ENCODE measurements around the gene SFXN5. TPM values are rescaled to one million over a fixed set of nuclear protein-coding genes. Genes with fewer than 3 reads are reported as not detected.
"Not testable (repeated sequence)": the region's sequence is repeated elsewhere in the genome, so short reads cannot be mapped to it uniquely, and the experiment has no call there.

The SFXN5 gene
- total RNA-seq, 1 donor from 2014 or later = 8.1 TPM

DNA sequence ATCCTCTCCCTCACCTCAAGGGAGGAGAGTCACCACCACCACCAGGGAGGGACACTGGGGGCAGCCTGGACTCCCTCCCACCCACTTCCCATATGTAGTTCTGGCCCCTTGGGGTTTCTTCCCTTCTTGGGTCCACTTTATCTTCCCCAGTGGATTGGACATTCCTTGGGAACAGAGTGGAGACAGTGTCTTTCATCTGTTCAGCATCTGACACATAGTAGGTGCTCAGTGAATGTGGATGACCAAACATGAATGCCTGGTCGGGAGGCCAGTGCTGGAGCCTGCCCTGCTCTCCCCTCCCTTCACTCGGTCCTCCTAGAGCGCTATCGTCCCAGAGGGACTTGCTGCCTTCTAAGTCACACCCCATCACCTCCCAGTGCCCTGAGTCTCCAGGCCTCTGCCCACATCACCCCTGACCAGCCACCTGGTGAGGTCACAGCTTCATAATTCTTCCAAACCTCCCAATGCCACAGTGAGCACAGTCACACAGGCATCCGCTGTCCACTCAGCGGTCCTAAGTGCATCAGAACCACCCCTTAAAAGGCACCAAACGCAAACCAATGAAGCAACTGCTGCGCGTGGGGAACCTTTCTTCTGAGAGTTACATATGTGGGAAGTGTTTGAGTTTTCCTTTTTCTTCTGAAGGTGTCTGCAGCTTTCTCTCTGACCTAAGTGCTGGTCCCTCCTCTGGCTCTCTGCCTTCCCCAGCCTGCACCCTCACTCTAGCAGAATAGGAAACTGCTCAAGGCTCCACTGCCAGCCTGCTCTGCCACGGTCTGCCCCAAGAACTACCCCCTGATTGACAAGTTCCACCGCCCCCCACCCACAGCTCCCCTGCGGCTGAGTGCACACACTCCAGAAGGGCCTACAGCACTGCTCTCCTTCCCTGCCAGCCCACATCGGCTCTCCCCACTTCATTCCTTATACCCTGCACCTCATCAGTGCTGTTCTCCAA is 7.2 kb upstream of the SFXN5 start:
- DNase-seq (ENCODE audit: low read depth in 2 of 2) = no peak

DNA sequence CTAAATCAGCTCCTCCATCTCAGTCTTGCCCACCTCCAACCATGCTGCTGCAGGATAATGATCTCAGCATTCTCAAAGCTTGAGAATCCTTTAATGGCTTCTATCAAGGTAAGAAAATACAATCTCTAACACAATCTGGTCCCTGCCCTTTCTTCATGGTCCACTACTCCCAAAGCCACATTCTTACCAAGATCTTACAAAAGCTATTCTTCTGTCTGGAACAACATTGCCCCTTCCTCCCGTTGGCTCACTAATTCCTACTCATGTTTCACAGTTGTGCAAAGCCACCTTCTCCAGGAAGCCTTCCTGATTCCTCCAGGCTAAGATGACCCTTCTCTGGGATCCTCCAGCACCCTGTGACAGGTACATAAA is 5.9 kb upstream of the SFXN5 start:
- no peak for DNase-seq (ENCODE audit: low read depth in 2 of 2)

DNA sequence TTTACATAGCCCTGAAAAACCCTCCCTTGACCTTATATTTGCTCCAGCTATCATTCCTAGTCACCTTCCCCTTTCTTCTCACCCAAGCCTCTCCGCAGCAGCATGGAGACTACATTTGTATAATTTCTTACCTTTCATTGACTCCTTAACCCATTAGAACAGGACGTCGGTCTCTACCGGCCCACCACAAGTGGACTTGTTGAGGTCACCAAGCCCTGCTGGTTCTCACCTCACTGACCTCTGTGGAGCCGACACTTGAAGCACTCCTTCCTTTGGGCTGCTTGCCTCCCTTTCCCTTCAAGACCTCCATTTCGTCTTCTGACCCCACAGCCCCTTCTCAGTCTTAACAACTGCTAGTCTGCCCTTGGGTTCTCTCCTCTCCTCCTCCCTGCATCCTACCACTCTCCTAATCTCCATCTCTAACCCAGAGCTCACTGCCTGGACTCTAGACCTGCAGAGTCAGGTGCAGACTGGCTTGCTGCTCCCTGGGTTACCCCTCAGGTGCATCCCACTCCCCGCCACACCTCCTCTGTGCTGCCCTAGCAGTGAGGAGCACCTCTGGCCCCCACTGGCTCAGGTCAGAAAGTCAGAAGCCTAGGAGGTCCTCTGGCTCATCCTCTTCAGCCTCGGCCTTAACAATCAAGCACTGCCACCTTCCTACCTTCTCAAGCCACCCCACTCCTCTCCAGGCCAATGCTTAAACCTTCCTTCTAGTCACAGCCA is 5.3 kb upstream of the SFXN5 start:
- DNase-seq (ENCODE audit: low read depth in 2 of 2) = no peak

DNA sequence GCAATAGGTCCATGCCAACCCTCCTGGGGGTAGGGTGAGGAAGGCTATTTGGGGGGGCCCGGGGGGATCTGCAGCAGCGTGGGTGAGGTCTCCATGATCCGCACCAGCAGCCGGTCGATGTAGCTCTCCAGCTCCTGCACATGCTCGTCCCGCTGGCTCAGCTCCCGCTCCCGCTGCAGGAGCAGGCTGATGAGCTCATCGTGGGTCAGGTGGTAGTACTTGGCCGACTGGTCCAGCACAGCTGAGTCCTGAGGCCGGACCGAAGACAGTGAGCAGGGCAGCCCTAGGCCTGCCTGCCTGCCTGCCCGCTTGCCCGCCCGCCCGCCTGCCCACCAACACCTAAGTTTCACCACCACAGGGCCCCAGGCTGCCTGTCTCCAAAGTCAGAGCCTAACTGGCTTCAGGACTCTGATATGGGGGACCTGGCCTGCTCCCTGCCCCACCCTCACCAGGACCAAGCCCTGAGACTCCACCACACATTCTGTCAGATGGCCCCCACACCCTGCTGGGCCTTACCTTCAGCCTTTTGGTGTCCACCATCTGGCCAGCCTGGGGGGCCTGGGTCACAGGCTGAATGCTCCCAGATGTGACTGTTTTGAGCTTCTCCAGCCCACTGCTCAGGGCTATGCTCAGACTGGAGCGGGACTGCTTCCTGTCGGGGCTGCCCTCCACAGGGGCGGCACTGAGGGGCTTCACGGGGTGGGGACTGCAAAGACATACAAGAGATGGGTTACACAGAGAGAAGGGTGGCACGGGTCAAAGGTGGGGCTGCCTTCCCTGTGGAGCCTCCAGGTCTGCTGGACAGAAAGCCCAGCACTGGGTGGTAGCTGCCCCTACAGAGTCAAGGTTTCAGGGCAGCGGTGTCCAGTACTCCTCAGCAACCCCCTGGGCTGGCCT is 4.2 kb upstream of the SFXN5 start:
- DNase-seq (ENCODE audit: low read depth in 2 of 2) = no peak

DNA sequence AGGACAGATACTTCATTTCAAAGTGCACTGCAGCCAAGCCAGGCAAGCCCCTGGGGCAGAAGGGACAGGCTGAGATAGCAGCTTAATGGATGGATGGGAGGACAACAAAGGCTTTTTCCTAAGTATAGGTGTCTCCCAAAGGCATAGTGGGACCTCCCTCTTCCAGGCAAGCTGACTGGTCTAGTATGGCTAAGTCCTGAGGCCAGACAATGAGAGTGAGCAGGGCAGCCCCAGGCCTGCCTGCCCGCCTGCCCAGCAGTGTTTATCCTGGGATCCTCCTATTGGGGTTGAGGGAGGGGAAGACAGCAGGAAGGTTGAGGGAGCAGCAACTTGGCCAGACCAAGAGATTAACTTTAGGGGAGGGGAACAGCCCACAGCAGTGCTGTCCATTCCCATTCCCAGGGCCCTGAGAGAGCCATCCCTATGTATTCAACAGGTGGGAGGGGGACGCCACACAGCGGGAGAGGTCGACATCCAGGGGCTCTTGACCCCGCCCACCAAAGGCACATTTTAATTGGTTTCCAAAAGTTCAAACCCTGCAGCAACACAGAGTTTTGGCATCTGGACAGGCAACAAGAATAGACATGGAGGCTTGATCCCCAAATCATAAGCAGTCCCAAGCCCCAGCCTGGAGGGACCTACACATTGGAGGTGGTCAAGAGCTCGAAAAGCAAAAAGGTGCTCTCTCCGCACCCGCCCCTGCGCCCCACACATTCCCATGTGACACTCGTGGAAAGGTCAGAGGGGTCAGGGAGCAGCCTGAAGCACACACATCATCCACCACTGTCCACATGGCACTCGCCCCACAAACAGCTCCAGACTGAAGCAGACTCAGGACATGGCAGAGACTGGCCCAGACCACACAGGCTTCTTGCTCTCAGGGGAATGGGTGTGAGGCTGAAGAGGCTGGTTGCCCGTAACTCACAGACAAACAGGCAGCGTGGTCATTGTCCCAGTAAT is 2.9 kb upstream of the SFXN5 start:
- DNase-seq (ENCODE audit: low read depth in 2 of 2) = no peak

DNA sequence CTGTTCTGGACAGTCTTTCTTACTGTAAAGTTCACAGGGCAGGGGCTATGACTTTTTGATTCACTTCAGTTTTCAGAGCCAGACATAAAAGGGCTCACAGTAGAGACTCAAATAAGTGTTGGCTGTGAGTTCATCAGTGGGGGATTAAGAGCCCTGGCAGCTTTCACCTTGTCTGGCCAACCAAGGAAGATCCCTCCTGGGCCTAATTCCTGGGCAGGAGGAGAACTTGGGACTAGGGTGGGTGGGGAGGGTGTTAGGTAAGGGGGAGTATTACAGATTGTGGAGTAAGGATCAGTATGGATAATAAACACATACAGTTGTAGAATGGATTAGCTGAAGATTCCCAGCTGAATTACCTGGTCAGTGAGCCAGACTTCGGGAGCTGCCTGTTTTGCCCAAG is 904 bp upstream of the SFXN5 start:
- DNase-seq (ENCODE audit: low read depth in 2 of 2) = no peak

DNA sequence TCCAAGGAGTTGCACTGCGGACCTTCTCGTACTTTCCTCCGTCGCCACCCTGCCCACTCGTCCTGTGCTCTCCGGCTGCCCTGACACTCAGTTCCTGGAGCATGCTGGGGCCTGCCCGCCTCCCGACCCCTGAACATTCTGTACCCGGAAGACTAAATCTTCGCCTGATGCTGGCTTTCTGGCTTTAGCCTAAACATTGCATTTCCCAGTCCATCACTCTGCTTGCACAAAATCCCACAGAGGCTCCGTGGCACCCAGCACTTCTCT is 550 bp upstream of the SFXN5 start:
- DNase-seq (ENCODE audit: low read depth in 2 of 2) = peak in 1 of 2 donors; percentile 32

DNA sequence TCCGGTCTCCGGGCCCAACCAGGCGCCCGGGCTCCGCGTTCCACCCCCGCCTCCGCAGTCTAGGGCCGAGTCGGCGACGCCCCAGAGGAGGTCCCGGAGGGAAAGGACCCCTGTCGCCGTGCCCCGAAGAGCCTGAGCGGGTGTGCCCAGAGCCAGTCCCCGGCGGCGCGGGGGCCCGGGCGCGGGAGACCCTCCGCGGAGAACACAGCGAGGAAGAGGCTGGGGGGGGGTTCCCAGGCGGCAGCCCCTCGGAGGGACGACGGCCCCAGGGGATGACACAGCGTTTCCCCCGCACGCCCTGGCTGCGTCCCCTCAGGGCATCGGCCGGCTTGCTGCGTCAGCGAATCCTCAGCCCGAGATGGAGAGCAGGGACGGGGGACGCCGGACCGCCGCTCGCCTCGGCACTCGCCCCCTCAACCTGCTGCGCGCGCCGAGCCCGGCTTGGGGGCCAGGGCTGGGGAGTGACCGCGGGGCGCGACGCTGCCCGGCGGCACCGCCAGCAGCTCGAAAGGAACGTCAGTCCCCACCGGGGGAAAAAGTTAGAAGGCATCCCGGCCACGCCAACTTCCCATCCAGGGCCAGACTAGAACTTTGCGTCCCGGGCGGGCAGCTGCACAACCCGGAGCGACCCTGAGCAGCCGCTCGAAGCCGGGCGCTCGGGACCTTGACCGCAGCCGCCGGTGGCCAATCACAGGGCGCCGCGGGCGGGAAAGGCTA is 711 bp downstream of the SFXN5 start:
- DNase-seq (ENCODE audit: low read depth in 2 of 2) = peak in 1 of 2 donors; percentile 54

DNA sequence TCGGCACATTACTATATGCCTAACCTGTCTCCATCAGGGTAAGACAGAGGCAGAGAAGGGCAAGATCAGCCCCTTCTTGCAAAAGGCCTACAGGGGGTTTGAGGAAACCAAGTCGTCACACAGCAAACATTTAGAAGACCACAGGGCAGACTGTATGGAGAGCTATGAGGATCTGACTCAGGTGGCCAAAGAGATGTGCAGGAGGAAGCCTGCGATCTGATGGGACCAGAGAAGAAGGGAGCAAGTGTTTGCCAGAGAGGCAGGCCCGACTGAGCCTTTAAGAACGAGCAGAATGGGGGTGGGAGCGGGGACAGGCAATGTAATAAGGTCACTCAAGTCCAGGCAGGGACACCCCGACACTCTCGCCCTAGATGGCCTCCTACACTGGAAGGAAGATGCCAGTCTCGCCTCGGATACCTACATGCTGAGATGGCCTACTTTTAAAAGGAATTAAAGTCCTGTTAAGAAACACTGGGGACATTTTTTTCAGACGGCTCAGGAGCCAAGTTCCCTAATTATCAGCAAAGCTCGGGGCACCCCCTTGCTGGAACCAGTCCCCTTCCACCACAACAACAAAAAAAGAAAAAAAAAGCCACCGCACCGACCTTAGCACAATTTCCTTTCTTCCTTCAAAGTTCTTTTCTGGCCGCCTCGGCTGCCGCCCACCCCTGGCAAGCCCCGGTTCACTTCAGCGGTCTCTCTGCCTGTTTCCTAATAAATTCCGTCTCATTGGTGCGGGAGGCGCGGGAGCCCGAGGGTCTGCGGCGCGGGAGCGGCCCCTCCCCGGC is 1.5 kb downstream of the SFXN5 start:
- DNase-seq (ENCODE audit: low read depth in 2 of 2) = peak in 1 of 2 donors; percentile 44

DNA sequence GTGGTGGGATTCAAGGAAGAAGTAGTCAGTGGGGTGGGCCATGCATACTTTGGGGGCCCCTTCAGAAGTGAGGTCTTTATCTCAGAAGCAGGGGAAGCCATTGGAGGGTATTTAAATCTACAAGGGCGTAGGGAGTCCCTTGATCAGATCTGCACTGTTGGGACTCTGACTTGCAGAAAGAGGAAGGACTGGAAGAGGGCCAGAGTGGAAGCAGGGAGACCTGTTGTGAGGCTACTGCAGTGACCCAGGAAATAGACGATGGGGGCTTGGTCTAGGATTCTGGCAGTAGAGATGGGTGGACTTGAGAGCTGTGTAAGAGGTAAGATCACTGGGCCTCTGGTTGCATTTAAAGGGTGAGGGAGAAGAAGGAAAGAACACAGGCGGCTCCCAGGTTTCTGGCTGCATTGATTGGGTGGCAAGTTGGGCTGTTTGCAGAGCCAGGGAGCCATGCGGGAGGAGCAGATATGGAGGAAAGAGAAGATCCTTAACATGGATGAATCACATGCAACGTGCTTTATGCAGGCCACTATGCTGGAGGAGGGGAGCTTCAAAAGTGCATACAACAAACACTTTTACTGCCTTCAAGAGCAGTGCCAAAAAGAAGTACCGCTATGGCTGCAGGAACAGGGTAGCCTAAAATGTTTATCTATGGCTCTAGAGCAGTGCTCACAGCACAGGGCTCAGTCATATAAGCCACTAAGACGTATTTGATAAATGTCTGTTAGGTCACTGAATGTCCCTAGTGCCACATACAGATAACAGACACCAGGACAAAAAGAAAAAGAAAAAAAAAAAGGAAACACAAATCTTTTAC is 2.3 kb downstream of the SFXN5 start:
- DNase-seq (ENCODE audit: low read depth in 2 of 2) = peak in 1 of 2 donors; percentile 23

DNA sequence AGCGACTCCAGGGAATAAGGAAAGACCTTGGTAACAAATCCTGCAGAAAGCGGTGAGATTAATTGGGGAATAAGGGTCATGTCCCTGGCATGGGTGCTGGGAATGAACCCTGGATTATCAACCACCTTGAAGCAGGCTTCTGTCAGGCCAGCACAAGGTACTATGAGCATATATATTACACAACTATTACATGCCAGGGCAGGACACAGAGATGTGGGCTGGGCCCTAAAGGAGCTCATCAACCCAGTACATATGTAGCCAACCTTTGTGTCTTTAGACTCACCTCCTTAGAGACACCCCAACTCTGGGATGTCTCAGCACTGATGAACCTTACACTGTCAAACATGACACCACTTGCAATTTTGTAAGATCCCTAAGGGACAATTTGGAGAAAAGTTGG is 3.4 kb downstream of the SFXN5 start:
- no peak for DNase-seq (ENCODE audit: low read depth in 2 of 2)

DNA sequence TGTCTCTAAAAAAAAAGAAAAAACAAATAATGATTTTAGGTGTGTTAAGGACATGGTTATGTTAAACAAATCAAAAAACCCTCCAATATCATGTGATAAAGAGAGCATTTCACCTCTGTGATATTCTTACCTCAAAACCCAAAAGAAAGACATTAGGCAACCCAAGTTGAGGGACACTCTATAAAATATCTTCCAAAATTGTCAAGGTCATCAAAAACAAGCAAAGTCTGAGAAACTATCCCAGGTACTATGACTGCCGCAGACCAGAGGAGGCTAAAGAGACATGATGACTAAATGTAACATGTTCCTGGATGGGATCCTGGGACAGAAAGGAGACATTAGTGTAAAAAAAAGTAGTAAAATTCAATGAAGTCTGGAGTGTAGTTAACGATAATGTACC is 4.5 kb downstream of the SFXN5 start:
- DNase-seq (ENCODE audit: low read depth in 2 of 2) = no peak

DNA sequence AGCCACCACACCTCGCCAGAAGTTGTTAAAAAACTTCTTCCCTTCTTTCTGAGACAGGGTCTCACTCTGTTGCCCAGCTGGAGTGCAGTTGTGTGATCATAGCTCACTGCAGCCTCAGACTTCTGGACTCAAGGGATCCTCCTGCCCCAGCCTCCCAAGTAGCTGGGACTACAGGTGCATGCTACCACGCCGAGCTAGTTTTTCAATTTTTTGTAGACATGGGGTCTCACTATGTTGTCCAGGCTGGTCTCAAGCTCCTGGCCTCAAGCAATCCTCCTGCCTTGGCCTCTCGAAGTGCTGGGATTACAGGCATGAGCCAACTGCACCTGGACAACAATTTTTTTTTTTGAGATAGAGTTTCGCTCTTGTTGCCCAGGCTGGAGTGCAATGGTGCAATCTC is 6.4 kb downstream of the SFXN5 start:
- DNase-seq (ENCODE audit: low read depth in 2 of 2) = not testable (repeated sequence)

DNA sequence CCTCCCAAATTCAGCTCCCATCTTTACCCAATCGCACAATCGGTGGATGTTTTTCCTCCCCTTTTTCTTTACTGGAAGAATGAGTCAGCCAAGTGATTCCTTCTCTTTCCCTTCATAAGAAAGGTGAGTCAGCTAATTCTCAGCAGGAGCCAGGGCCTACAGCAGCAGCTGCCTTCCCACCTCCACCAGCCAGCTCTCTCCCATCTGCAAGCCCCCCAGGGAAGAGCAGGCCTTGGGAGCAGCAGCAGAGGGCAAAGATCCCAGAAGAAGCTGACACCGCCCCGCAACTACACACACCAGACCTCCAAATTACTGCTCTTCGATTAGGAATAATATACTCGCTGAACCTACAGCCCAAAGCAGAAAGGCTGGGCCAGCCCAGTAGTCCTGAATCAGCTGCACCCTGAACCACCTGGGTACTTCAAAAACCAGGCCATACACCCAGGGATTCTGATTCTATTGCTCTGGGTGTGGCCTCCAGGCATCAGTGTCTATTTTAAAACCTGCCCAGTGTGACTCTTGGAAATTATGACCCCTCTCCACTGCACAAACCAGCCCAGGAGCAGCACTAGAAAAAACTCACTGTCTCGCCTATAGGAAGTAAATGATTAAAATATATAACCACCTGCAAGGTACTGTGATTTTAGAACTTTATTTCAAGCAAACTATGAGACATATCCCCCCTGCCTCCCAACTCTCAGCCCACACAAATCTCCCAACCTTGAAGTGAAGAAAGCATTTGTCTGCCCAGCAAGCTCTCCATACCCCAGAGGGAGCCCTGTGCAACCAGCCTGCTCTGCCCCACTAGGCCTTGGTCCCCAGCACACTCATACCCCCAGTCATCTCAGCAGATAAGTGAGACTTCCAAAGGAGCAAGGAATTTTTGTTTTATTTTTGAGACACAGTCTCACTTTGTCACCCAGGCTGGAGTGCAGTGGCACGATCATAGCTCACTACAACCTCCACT is 7.3 kb downstream of the SFXN5 start:
- peak in 1 of 2 donors; percentile 79 for DNase-seq (ENCODE audit: low read depth in 2 of 2)

DNA sequence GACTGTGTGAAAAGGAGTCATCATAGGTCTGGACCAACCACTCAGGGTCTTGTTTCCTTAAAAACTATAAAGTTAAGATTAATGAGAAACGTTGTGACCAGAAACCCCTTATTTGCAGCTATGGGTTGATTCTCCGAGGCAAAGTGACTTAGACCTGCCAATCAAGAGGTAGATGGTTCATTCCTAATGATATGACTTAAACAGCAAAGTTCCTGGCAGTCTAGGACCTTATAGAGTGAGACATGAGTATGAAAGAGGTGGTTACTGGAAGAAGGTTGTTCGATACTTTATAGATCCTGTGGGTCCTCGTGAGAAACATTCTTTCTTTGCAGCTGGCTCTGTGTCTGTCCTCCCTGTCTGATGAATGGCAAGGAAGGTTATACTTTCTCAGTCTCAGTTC is 8.0 kb downstream of the SFXN5 start:
- DNase-seq (ENCODE audit: low read depth in 2 of 2) = no peak

DNA sequence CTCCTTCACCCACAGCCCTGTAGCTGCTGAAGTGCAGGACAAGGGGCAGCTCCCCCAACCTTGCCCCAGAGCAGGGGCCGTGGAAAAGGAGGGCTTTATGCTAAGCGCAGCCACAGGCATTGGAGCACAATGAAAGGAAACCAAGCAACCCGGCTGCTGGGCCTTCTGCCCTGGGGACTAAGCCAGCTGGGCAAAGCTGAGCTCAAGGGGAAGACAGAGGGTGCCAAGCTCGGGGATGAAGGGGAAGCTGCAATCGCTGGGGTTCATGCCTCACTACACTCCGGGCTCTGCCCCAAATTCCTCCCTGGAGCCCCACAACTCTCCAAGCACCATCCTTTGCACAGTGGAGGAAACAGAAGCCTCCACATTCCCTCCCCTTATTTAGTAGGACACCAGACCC is 12.4 kb downstream of the SFXN5 start:
- DNase-seq (ENCODE audit: low read depth in 2 of 2) = no peak

DNA sequence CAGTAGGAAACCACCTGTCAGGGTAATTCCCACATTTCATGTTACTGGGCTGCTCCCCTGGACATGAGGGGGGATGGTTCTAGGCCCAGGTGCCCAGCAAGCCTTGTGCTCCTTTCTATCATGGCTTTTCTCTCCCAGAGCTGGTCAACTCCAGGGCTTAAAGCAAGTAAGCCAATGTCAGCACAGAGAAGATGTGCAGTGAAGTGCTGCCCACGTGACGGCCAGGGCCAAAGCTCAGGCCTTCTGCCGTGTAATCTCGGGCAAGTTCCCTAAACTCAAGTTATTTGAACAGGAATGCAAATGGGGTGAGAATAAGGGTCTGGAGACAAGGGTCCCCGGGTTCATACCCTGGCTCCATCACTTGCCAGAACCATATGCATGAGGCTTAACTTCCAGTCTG is 16.5 kb downstream of the SFXN5 start:
- no peak for DNase-seq (ENCODE audit: low read depth in 2 of 2)
